GM21526 (cell line): Measurements from ENCODE around the gene NKD2.
"Not testable (repeated sequence)": the region's sequence is repeated elsewhere in the genome, so short reads cannot be mapped to it uniquely, and the experiment has no call there.

Experiments
- ATAC-seq: cut with Tn5 transposase; IDR thresholded peaks from one replicate; pipeline ENCODE4 v1.9.1; 2021; ENCODE audit warnings: moderate library complexity; ENCODE audit not compliant: unreplicated experiment, low FRiP score

The NKD2 gene

GRCh38 chr5:1012313-1012841, 3.8 kb downstream of the NKD2 start:
- ATAC-seq, result no peak

- ATAC-seq, result no peak
Measured at GRCh38 chr5:1012900-1013237, 4.3 kb downstream of the NKD2 start.

GRCh38 chr5:1013238-1013947, 4.8 kb downstream of the NKD2 start:
- no peak for ATAC-seq

GRCh38 chr5:1013948-1014301, 5.3 kb downstream of the NKD2 start:
- no peak for ATAC-seq

GRCh38 chr5:1014346-1014745, 5.7 kb downstream of the NKD2 start:
- ATAC-seq, result no peak

- no peak for ATAC-seq
Measured at GRCh38 chr5:1014781-1015221, 6.2 kb downstream of the NKD2 start.

- no peak for ATAC-seq
Measured at GRCh38 chr5:1015507-1015906, 6.9 kb downstream of the NKD2 start.

GRCh38 chr5:1016036-1016435, 7.4 kb downstream of the NKD2 start:
- no peak for ATAC-seq

GRCh38 chr5:1016476-1016875, 7.9 kb downstream of the NKD2 start:
- ATAC-seq, result no peak

GRCh38 chr5:1017056-1017455, 8.5 kb downstream of the NKD2 start:
- ATAC-seq, result no peak

GRCh38 chr5:1017691-1018455, 9.3 kb downstream of the NKD2 start:
- ATAC-seq, result no peak

- no peak for ATAC-seq
Measured at GRCh38 chr5:1018596-1018995, 10.0 kb downstream of the NKD2 start.

GRCh38 chr5:1019001-1019905, 10.7 kb downstream of the NKD2 start:
- no peak for ATAC-seq

GRCh38 chr5:1020452-1020961, 11.9 kb downstream of the NKD2 start:
- no peak for ATAC-seq

- ATAC-seq, result peak; percentile 53
Measured at GRCh38 chr5:1021136-1021968, 12.8 kb downstream of the NKD2 start.

GRCh38 chr5:1021969-1022336, 13.4 kb downstream of the NKD2 start:
- not testable (repeated sequence) for ATAC-seq

GRCh38 chr5:1026700-1027621, 18.4 kb downstream of the NKD2 start:
- ATAC-seq, result no peak

GRCh38 chr5:1027631-1028441, 19.2 kb downstream of the NKD2 start:
- no peak for ATAC-seq
